ENCODE measurements around the gene ITGA11. TPM values are rescaled to one million over a fixed set of nuclear protein-coding genes. Genes with fewer than 3 reads are reported as not detected.

Gene ITGA11, protein sequence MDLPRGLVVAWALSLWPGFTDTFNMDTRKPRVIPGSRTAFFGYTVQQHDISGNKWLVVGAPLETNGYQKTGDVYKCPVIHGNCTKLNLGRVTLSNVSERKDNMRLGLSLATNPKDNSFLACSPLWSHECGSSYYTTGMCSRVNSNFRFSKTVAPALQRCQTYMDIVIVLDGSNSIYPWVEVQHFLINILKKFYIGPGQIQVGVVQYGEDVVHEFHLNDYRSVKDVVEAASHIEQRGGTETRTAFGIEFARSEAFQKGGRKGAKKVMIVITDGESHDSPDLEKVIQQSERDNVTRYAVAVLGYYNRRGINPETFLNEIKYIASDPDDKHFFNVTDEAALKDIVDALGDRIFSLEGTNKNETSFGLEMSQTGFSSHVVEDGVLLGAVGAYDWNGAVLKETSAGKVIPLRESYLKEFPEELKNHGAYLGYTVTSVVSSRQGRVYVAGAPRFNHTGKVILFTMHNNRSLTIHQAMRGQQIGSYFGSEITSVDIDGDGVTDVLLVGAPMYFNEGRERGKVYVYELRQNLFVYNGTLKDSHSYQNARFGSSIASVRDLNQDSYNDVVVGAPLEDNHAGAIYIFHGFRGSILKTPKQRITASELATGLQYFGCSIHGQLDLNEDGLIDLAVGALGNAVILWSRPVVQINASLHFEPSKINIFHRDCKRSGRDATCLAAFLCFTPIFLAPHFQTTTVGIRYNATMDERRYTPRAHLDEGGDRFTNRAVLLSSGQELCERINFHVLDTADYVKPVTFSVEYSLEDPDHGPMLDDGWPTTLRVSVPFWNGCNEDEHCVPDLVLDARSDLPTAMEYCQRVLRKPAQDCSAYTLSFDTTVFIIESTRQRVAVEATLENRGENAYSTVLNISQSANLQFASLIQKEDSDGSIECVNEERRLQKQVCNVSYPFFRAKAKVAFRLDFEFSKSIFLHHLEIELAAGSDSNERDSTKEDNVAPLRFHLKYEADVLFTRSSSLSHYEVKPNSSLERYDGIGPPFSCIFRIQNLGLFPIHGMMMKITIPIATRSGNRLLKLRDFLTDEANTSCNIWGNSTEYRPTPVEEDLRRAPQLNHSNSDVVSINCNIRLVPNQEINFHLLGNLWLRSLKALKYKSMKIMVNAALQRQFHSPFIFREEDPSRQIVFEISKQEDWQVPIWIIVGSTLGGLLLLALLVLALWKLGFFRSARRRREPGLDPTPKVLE
- 10 to 100 TPM; 12.6 to 35.4 TPM for total RNA-seq

DNA sequence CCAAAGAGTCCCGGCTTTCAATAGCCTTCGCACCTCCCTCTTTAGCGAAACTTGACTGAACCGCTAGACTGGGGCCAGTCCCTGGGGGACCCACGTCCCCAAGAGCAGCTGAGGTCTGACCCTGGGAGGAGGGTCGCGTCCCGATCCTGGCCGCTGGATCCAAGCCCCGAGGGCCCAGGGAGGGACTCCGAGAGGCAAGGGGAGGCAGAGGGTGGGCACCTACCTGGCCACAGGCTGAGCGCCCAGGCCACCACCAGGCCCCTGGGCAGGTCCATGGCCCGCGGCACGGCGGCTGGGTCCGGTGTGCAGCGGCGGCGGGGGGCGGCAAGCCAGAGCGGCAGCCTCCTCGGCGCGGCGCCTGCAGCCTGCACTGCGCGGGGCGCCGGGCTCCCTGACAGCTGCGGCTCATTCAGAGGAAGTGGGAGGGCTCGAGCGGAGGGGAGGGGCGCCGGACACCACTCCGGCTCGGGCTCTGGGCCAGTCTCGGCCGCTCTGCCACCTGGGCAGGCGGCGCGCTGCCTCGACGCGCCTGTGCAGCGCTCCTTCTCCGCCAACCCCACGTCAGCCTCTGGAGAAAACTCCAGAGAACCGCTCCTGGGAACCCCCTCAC lies at the start of gene ITGA11:
ITGA11 (minus strand) TSS at position 372 of the 610 bp plus-strand sequence; CDS start at position 275, 97 bp downstream.
- peak; percentile 74 for DNase-seq (ENCODE audit: low spot score)
- H3K4me3 ChIP-seq: peak within 1 kb of the TSS; percentile 49 to 63
- H3K36me3 ChIP-seq: no peaks in the 10 kb centered on the region
- no peaks in the 10 kb centered on the region for H3K27me3 ChIP-seq
- H3K27ac ChIP-seq: peak within 1 kb of the TSS; percentile 72 to 80
- peaks cover 0 to 30% of the 10 kb centered on the region in 2 donors for H3K4me1 ChIP-seq
- H3K9me3 ChIP-seq: no peaks in the 10 kb centered on the region
- TF ChIP-seq, protein P1, sequence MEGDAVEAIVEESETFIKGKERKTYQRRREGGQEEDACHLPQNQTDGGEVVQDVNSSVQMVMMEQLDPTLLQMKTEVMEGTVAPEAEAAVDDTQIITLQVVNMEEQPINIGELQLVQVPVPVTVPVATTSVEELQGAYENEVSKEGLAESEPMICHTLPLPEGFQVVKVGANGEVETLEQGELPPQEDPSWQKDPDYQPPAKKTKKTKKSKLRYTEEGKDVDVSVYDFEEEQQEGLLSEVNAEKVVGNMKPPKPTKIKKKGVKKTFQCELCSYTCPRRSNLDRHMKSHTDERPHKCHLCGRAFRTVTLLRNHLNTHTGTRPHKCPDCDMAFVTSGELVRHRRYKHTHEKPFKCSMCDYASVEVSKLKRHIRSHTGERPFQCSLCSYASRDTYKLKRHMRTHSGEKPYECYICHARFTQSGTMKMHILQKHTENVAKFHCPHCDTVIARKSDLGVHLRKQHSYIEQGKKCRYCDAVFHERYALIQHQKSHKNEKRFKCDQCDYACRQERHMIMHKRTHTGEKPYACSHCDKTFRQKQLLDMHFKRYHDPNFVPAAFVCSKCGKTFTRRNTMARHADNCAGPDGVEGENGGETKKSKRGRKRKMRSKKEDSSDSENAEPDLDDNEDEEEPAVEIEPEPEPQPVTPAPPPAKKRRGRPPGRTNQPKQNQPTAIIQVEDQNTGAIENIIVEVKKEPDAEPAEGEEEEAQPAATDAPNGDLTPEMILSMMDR (IDR thresholded peaks at IDR 0.05): peak in 1 of 2 donors; percentile 14

DNA sequence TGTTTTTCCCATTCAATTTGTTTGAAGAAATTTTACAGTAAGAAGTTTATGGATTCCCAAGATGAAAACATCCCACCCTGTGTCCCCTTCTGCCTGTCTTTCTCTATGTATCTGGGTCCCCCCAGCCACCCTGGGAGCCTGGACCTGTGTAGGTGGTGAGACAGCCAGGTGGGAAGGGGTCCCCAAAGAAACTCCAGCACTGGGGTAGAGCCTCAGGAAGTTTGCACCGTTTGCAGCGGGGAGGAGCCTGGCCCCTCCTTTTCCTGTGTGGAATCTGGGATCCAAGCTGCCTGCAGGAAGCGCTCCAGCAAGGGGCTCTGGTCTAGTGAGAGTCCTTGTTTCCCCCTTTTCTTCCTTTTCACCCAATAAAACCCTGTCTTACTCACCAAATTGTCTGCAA lies 49.4 kb upstream of the ITGA11 start:
- H3K4me1 ChIP-seq: peaks cover 0 to 26% of the 10 kb centered on the region in 2 donors
- H3K4me3 ChIP-seq: no peak overlapping the region
- H3K27ac ChIP-seq: no peak overlapping the region
- no peaks in the 10 kb centered on the region for H3K9me3 ChIP-seq
- DNase-seq (ENCODE audit: low spot score): no peak
- TF ChIP-seq, protein P1 (IDR thresholded peaks at IDR 0.05): no peak
- H3K36me3 ChIP-seq: no peaks in the 10 kb centered on the region
- no peaks in the 10 kb centered on the region for H3K27me3 ChIP-seq

DNA sequence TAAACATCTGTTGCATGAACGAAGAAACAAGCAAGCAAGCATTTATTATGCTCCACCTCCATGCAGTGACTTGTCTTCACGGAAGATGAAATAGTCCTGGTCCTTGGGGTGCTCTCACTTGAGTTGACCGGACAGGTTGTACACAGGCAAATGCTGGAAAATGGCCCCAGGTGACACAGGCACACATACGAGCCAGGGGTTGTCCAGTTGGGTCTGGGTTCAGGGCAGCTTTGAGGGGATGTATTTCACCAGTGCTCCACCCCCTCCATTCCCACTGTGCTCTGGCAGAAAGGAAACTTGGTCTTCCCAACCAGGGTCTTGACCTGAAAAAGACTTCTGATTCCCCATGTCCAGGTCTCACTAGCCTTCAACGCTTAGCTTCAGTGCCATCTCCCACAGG lies 48.3 kb upstream of the ITGA11 start:
- TF ChIP-seq, protein P1 (IDR thresholded peaks at IDR 0.05): no peak
- Histone ChIP-seq H3K36me3 (no peaks in the 10 kb centered on the region), H3K27me3 (no peaks in the 10 kb centered on the region), H3K4me1 (peaks cover 0 to 17% of the 10 kb centered on the region in 2 donors), H3K4me3 (no peak overlapping the region), H3K9me3 (no peaks in the 10 kb centered on the region), H3K27ac (peak overlapping the region; percentile 49 to 54)
- no peak for DNase-seq (ENCODE audit: low spot score)

DNA sequence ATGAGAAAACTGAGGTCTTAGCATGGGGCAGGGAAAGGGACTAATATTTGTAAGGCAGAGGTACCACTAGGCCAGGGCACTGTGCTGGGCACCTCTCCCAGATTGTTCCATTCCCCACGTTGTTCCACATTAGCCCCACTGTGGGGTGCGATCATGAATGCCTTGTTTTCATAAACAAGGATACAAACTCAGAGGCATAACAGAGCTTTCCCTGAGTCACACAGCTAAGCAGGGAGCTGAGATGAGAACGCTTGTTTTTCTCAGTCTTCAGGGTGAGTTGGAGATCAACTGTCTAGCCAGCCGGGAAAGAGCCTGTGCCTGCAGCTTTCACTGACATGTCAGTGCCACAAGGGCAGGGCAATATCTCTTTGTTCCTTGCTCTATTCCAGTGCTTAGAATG lies 47.9 kb upstream of the ITGA11 start:
- H3K4me3 ChIP-seq: no peak overlapping the region
- no peaks in the 10 kb centered on the region for H3K9me3 ChIP-seq
- peaks cover 0 to 12% of the 10 kb centered on the region in 2 donors for H3K4me1 ChIP-seq
- no peaks in the 10 kb centered on the region for H3K27me3 ChIP-seq
- H3K36me3 ChIP-seq: no peaks in the 10 kb centered on the region
- no peak for DNase-seq (ENCODE audit: low spot score)
- TF ChIP-seq, protein P1 (IDR thresholded peaks at IDR 0.05): no peak
- peak overlapping the region; percentile 49 to 54 for H3K27ac ChIP-seq

DNA sequence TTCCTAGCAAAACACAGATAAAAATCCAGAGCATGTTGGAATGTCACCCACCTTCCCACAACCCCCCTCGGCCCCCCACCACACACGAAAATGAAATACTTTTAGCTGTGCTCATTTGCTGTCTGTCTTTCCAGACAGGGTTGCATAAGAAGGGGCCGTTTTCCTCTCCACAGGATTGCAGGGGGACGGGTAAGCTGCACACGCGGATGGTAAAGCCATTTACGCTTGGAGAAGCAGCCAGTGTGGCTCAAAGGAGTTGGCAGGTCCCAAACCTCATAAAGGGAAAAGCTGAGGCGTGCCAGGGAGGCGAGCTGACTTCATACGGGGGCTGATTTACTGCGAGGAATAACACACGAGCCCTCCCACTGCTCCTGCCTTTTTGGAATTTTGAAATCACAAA lies 47.4 kb upstream of the ITGA11 start:
- Histone ChIP-seq H3K4me1 (peaks cover 0 to 8% of the 10 kb centered on the region in 2 donors), H3K4me3 (no peak overlapping the region), H3K27ac (peak overlapping the region; percentile 49 to 54), H3K9me3 (no peaks in the 10 kb centered on the region), H3K27me3 (no peaks in the 10 kb centered on the region), H3K36me3 (no peaks in the 10 kb centered on the region)
- TF ChIP-seq, protein P1 (IDR thresholded peaks at IDR 0.05): no peak
- DNase-seq (ENCODE audit: low spot score): peak; percentile 88

Data from right atrium auricular region (tissue), 2 donors.